KMS-11 (cell line): ENCODE data around the gene EEFSEC.

Source experiments
- H2AFZ ChIP-seq: fragments of 200-600 bp; sonication (generic); 2 replicates; pipeline ENCODE4 v1.6.1; 2016; ENCODE audit warnings: antibody characterized with exemption, mixed run types, low read depth
- H3K27ac ChIP-seq: fragments of 200-600 bp; sonication (generic); 2 replicates; pipeline ENCODE4 v1.6.1; 2016; ENCODE audit warnings: mild to moderate bottlenecking, mixed run types
- H3K27me3 ChIP-seq: fragments of 200-600 bp; sonication (generic); 2 replicates; pipeline ENCODE4 v1.6.1; 2017; ENCODE audit warnings: mild to moderate bottlenecking, low read depth, mixed run types, moderate library complexity; ENCODE audit not compliant: insufficient read depth
- H3K36me3 ChIP-seq: fragments of 200-600 bp; sonication (generic); 2 replicates; pipeline ENCODE4 v1.6.1; 2017; ENCODE audit warnings: mild to moderate bottlenecking, mixed run types; ENCODE audit not compliant: insufficient read depth
- H3K4me1 ChIP-seq: fragments of 200-600 bp; sonication (generic); 2 replicates; pipeline ENCODE4 v1.6.1; 2016; ENCODE audit warnings: mild to moderate bottlenecking, low read depth, mixed run types; ENCODE audit not compliant: poor library complexity, severe bottlenecking
- H3K4me2 ChIP-seq: fragments of 200-600 bp; sonication (generic); 2 replicates; pipeline ENCODE4 v1.7.0; 2016; ENCODE audit warnings: mild to moderate bottlenecking, mixed run types
- H3K4me3 ChIP-seq: fragments of 200-600 bp; sonication (generic); IDR thresholded peaks from 2 replicates; pipeline ENCODE4 v1.6.1; 2017; ENCODE audit warnings: low read depth, low read length, mixed read lengths; ENCODE audit not compliant: insufficient read depth
- H3K79me2 ChIP-seq: fragments of 200-600 bp; sonication (generic); 2 replicates; pipeline ENCODE4 v1.6.1; 2016; ENCODE audit warnings: low read depth, mixed run types; ENCODE audit not compliant: insufficient read depth
- H3K9ac ChIP-seq: fragments of 200-600 bp; sonication (generic); 2 replicates; pipeline ENCODE4 v1.6.1; 2016; ENCODE audit warnings: mild to moderate bottlenecking, mixed run types
- H4K20me1 ChIP-seq: fragments of 200-600 bp; sonication (generic); 2 replicates; pipeline ENCODE4 v1.6.1; 2016; ENCODE audit warnings: mild to moderate bottlenecking, mixed run types; ENCODE audit not compliant: insufficient read depth
- CTCF ChIP-seq: fragments of 200-600 bp; sonication (generic); conservative IDR thresholded peaks from 2 replicates; pipeline ENCODE4 v1.6.1; 2017; ENCODE audit warnings: low read depth, mild to moderate bottlenecking, antibody characterized with exemption, low read length, moderate library complexity, mixed read lengths

EEFSEC gene

GRCh38 chr3:128262457-128262856 is 109.2 kb downstream of the EEFSEC start:
- no peak overlapping the region for H3K4me2 ChIP-seq
- H2AFZ ChIP-seq = no peak overlapping the region
- no peaks in the 10 kb centered on the region for H3K36me3 ChIP-seq
- H3K79me2 ChIP-seq = peaks cover 7% of the 10 kb centered on the region; the same call in 1 of the 2 replicates
- H3K4me3 ChIP-seq = no peak overlapping the region
- no peak overlapping the region for H3K9ac ChIP-seq
- no peak for TF ChIP-seq CTCF
- H3K27me3 ChIP-seq = no peaks in the 10 kb centered on the region
- no peaks in the 10 kb centered on the region for H3K4me1 ChIP-seq
- no peak overlapping the region for H3K27ac ChIP-seq
- H4K20me1 ChIP-seq = no peaks in the 10 kb centered on the region

- Histone ChIP-seq H3K27ac (no peak overlapping the region), H3K4me3 (no peak overlapping the region), H3K4me1 (no peaks in the 10 kb centered on the region), H3K9ac (no peak overlapping the region), H2AFZ (no peak overlapping the region), H4K20me1 (no peaks in the 10 kb centered on the region), H3K27me3 (no peaks in the 10 kb centered on the region), H3K4me2 (no peak overlapping the region), H3K79me2 (peaks cover 7% of the 10 kb centered on the region; the same call in 1 of the 2 replicates), H3K36me3 (no peaks in the 10 kb centered on the region)
- no peak for TF ChIP-seq CTCF
Observed at GRCh38 chr3:128263118-128263517, 109.8 kb downstream of the EEFSEC start.

- TF ChIP-seq CTCF = no peak
- no peak overlapping the region for H3K9ac ChIP-seq
- H3K4me1 ChIP-seq = no peaks in the 10 kb centered on the region
- no peaks in the 10 kb centered on the region for H3K36me3 ChIP-seq
- H2AFZ ChIP-seq = no peak overlapping the region
- peaks cover 1% of the 10 kb centered on the region; the same call in 1 of the 2 replicates for H3K79me2 ChIP-seq
- no peak overlapping the region for H3K4me3 ChIP-seq
- no peaks in the 10 kb centered on the region for H3K27me3 ChIP-seq
- no peak overlapping the region for H3K27ac ChIP-seq
- no peak overlapping the region for H3K4me2 ChIP-seq
- no peaks in the 10 kb centered on the region for H4K20me1 ChIP-seq
Observed at GRCh38 chr3:128263946-128264345, 110.7 kb downstream of the EEFSEC start.

- no peak for TF ChIP-seq CTCF
- H4K20me1 ChIP-seq = no peaks in the 10 kb centered on the region
- H3K4me3 ChIP-seq = no peak overlapping the region
- no peaks in the 10 kb centered on the region for H3K79me2 ChIP-seq
- no peak overlapping the region for H3K4me2 ChIP-seq
- H3K9ac ChIP-seq = no peak overlapping the region
- no peaks in the 10 kb centered on the region for H3K4me1 ChIP-seq
- H2AFZ ChIP-seq = no peak overlapping the region
- no peaks in the 10 kb centered on the region for H3K27me3 ChIP-seq
- no peak overlapping the region for H3K27ac ChIP-seq
- no peaks in the 10 kb centered on the region for H3K36me3 ChIP-seq
Observed at GRCh38 chr3:128266453-128266852, 113.2 kb downstream of the EEFSEC start.

- no peak overlapping the region for H2AFZ ChIP-seq
- no peaks in the 10 kb centered on the region for H3K36me3 ChIP-seq
- no peak overlapping the region for H3K9ac ChIP-seq
Observed at GRCh38 chr3:128267541-128267940, 114.3 kb downstream of the EEFSEC start.

More at GRCh38 chr3:128267541-128267940, 114.3 kb downstream of the EEFSEC start:
- Histone ChIP-seq H4K20me1 (no peaks in the 10 kb centered on the region), H3K4me1 (no peaks in the 10 kb centered on the region), H3K27ac (no peak overlapping the region), H3K4me2 (no peak overlapping the region), H3K27me3 (no peaks in the 10 kb centered on the region), H3K79me2 (no peaks in the 10 kb centered on the region), H3K4me3 (no peak overlapping the region)
- TF ChIP-seq CTCF = no peak
